ENCODE measurements around the gene WDR70. TPM values are rescaled to one million over a fixed set of nuclear protein-coding genes. Genes with fewer than 3 reads are reported as not detected.

WDR70 gene
- total RNA-seq, 1 donor from 2014 or later = 19.0 TPM

GRCh38 chr5:37717613-37718431 lies 338.7 kb downstream of the WDR70 start:
- DNase-seq (ENCODE audit: low read depth) = no peak
- H3K4me3 ChIP-seq (ENCODE audit: low read depth, low read length) = no peak overlapping the region
- TF ChIP-seq CTCF (conservative IDR thresholded peaks at IDR 0.05; ENCODE audit: low read depth, low read length) = no peak

GRCh38 chr5:37720550-37720952 lies 341.4 kb downstream of the WDR70 start:
- no peak for TF ChIP-seq CTCF (conservative IDR thresholded peaks at IDR 0.05; ENCODE audit: low read depth, low read length)
- no peak overlapping the region for H3K4me3 ChIP-seq (ENCODE audit: low read depth, low read length)
- no peak for DNase-seq (ENCODE audit: low read depth)

GRCh38 chr5:37721447-37721871 lies 342.3 kb downstream of the WDR70 start:
- DNase-seq (ENCODE audit: low read depth) = no peak
- H3K4me3 ChIP-seq (ENCODE audit: low read depth, low read length) = no peak overlapping the region
- no peak for TF ChIP-seq CTCF (conservative IDR thresholded peaks at IDR 0.05; ENCODE audit: low read depth, low read length)

- H3K4me3 ChIP-seq (ENCODE audit: low read depth, low read length) = no peak overlapping the region
- DNase-seq (ENCODE audit: low read depth) = peak; percentile 97
- TF ChIP-seq CTCF (conservative IDR thresholded peaks at IDR 0.05; ENCODE audit: low read depth, low read length) = no peak
These were observed 343.4 kb downstream of the WDR70 start for GRCh38 chr5:37722236-37723161.

- no peak overlapping the region for H3K4me3 ChIP-seq (ENCODE audit: low read depth, low read length)
- peak; percentile 62 for TF ChIP-seq CTCF (conservative IDR thresholded peaks at IDR 0.05; ENCODE audit: low read depth, low read length)
- peak; percentile 53 for DNase-seq (ENCODE audit: low read depth)
These were observed 344.2 kb downstream of the WDR70 start for GRCh38 chr5:37723162-37723961.

- H3K4me3 ChIP-seq (ENCODE audit: low read depth, low read length) = no peak overlapping the region
- DNase-seq (ENCODE audit: low read depth) = no peak
- peak; percentile 14 for TF ChIP-seq CTCF (conservative IDR thresholded peaks at IDR 0.05; ENCODE audit: low read depth, low read length)
These were observed 345.4 kb downstream of the WDR70 start for GRCh38 chr5:37724395-37725125.
